Raji (cell line): ENCODE measurements around the gene MNX1.

ENCODE experiments used
- POLR2A ChIP-seq: IDR thresholded peaks from 2 replicates; pipeline ENCODE4 v1.6.1; 2011; ENCODE audit warnings: low read depth, low read length, control low read depth; ENCODE audit not compliant: insufficient read depth

The MNX1 gene

DNA sequence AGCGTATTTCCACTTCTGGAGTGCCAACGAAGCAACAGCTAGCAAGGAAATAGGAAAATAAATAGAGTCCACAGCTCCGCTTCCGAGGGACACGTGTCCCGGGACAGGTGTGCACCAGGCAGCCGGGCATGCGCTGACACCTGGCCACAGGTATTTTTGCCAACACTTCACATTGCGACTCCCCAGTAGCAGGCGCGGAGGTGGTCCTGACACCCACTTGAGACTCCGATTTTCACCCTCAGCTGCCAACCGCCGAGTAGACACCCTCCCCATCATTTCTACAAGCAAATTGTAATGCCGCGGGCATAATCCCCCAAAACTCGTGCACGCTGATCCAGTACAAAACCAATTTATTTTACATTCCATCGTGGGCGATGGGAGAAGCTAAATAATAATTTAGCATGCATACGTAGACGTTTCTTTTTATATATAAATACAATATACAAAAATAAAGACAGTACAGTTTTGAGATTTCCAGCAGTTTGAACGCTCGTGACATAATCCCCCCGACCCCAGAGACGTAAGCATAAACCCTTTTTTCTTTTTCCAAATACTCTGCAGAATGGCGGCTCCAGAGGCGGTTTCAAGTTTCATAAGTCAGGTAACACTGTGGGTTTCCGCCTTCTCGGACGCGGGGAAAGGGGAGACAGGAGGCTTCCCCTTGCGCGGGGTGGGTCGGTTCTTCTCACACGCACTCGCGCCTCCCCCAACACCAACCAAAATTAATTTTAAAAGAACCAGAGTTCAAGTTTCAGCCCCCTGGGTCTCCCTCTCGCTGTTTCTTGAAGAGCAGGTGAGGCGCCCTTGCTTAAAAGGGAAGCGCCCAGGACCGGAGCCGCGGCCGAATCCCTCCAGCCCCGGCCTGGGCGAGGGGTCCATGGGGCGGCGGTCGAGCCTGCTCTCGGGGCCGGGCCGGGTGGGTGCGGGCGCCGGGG, 5.7 kb downstream of the MNX1 start:
- TF ChIP-seq POLR2A, result no peak

DNA sequence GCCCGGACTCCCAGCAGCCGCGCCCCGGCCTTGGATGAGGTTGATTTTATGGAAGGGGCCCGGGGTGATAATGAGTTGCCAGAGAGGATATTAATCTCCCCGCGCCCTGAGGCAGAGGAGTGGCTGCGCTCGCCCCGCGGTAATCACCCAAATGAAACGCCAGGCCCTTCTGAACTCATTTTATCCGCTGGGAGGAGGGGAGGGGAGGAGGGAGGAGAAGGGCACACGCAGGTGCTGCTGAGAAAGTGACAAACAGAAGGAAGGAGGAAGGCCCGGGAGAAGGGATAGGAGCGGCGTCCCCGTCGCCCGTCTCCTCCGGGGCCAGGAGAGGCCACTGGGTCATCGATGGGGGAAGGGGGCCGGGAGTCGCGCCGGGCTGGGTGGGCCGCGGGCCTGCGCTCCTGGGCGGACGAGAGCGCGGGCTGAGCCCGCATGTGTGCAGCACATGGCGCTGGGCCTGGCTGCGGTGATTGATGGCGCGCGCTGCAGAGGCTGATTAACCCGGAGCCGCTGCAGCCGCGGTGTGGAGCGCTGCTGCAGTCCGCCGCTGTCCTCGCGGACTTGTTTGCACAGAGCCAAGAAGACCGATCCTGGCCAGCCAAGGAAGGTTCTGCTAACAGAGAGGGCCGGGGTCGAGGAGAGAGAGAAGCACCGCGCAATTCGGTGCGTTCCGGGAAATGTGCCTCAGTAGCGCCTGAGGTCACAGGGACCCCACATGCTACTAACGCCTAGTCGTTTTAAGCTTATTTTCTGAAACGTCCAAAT, 6.5 kb downstream of the MNX1 start:
- no peak for TF ChIP-seq POLR2A

DNA sequence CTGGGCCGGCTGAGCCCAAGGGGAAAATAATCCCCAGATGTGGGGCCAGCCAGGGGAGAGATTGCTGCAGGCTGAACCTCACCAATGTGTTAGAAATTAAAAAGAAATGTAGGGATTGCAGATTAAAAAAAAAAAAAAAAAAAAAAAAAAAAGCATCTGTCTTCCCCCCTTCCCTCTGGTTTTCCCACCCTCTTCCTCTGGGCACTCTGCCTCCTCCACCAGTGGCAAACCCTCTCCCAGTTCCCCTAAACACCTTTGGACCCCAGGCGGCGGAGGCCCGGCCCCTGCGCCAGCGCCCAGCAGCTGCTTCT, 7.1 kb downstream of the MNX1 start:
- TF ChIP-seq POLR2A, result no peak

DNA sequence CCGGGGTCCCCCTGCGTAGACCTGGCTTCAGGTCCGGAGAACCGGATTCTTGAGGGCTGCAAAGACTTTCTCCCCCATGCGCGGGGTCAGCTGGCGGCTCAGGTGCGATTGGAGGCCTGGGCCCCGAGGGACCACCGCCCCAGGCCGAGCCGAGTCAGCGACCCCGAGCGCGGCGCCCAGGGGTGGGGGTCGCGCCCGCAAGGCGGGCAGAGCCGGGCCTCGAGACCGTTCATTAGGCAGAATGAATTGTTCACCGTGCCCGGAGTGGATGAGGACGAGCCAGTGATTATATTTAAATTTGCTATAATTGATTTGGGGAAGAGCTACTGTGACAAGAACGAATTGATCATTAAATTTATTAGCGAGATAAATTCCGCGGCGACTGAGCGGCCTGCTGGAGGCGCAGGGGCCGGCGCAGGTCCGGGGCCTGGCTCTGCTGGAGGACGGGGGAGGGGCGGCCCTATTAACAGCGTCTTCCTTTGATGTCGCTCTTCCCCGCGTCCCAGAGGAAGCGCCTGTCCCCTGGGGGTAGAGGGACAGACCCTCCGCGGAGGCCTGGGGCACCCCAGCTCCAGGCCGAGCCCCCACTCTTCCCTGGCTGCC, 7.5 kb downstream of the MNX1 start:
- no peak for TF ChIP-seq POLR2A

DNA sequence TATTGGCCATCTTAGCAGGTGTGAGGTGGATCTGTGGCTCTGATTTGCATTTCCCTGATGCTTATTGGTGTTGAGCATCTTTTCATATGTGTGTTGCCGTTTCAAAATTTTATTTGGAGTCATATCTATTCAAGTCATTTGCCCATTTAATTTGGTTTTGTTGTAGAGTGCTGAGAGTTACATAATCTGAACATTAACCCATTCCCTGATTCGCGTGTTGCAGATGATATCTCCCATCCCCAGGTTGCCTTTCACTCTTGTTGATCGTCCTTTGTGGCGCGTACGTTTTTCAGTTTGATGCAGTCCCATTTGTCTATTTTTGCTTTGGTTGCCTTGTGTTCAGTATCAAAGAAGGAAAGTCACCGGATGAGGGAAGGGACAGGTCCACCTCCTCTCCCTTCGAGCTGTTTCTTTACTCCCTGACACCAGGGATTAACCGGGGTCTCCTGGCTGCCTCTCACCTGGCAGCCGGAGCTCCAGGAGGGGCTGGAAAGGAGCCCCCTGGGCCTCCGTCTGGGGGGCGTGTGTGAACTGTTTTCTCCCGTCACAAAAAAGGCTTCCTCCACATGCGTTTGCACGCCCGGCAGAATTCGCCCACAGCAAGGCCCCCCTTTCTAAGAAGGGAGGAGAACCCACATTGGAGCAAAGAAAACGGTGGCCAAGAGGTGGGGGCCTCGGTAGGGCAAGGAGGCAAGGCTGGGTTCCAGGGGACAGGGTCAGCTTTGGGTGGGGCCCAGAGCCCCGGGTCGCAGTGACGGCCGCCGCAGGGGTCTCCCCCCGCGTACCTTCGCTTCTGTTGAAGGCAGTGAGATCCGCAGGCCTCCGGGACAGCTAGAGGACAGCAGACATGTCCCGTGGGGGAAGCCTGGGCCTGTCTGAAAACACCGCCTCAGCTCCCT, 8.3 kb downstream of the MNX1 start:
- TF ChIP-seq POLR2A, result no peak

DNA sequence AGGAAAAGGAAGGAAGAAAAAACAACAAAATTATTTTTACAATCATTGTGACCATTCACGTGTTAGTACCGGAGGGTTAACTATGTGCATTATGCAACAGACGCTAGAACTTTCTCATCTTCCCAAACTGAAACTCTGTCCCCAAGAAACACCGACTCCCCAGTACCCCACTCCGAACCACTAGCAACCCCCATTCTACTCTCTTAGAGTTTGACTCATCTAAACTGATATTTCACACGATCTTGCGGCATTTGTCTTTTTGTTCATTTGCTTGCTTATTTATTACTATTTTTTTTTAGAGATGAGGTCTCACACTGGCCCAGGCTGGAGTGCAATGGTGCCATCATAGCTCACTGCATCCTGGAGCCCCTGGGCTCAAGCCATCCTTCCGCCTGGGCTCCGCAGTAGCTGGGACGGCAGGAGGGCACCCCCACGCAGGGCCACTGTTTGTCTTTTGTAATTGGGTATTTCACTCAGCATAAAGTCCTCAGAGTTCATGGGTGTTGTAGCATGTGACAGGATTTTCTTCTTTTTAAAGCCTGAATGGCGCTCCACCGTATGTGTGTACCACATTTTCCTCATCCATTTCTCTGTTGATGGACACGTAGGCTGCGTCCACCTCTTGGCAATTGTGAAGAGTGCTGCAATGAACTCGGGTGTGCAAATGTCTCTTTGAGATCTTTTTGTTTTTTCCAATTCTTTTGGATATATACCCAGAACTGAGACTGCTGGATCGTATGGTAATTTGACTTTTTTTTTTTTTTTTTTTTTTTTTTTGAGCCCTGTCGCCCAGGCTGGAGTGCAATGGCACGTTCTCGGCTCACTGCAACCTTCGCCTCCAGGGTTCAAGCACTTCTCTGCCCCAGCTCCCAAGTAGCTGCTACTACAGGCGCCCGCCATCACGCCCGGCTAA, 9.5 kb downstream of the MNX1 start:
- no peak for TF ChIP-seq POLR2A

DNA sequence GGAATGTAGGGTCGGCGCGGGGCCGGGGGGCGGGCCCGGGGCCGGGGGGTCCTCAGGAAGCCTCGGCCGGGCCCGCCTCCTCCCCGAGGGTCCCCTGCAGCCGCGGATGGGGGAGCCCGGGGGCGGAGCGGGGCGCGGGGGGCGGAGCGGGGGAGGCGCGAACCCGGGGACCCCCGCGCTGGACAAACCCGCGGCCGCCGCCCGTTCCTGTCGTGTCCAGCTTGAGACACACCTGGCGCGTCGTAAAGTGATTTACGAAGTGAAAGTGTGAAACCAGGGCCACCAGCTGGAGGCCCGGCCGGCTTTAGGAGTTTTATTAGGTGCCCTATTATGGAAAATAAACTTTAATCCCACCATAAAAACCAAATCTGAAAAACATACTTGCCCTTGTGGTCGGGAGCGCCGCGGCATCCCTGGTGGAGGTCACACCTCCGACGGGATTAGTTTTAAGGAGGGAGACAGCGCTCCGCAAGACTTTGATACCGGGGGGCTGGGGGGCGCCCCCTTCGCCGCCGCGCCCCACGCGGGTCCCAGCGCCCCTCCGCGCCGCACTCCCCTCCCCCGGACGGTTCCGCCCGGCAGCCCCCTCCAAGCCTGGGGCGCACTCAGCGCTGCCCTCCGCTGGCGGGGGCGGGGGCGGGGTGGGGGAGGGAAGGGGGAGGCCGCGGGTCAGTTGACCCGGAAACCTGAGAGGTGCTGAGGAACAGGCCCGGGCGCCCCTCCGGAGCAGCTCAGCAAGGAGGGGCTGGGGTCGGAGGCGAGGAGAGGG, 10.3 kb downstream of the MNX1 start:
- no peak for TF ChIP-seq POLR2A

DNA sequence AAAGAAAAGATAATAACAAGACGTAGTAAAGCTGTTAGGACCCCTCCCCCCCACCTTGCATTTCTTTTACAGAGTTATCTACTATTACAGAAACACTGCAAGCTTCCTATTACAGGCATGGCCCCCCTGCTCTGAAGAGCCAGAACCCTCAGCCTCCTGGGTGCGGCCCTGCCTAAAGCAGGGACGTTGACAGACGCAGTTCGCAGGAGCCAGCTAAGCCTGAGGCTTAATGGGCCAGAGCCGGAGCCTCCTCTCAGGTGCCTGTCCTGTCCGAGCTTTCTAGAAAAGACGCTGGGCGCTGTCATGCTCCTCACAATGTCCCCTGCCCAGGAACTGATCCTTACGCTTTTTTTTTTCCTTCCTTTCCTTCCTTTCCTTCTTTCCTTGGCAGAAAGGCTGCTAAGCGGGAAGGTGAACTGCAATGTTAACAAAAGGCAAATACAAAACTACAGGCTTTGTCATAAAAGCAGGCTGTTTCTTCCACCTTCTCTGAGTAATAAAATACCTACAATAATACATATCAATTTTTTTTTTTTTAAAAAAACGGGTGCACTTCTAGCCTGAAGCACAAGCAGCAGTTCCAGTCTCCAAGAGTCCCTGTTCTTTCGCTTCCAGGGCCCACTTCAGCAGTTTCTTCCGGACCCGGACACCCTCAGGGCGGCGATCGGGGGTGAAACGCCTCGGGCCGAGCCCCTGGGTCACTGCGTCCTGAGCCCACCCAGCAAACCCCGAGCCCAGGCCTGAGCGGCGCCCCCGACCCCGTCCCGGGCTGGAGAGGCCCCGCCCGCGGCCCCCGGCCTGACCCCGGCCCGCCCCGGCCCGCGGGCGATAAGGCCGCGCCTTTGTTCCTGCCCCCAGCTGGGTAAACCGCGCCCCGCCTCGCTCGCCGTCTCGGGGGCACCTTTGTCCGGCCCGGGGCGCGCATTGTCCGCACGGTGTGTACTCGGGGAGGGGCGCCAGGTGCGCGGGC, 11.2 kb downstream of the MNX1 start:
- TF ChIP-seq POLR2A, result no peak

DNA sequence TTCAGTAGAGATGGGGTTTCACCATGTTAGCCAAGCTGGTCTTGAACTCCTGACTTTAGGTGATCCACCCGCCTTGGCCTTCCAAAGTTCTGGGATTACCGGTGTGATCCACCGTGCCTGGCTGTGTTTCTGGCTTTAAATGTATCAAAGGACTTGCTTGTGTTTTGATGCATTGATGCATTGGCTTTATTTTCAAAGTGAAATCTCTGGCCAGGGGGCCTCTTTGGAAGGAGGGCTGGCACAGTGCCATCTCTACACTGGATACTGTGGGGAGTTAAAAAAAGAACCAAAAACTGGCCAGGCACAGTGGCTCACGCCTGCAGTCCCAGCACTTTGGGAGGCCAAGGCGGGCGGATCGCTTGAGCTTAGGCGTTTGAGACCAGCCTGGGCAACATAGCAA, 16.0 kb downstream of the MNX1 start:
- TF ChIP-seq POLR2A, result no peak

DNA sequence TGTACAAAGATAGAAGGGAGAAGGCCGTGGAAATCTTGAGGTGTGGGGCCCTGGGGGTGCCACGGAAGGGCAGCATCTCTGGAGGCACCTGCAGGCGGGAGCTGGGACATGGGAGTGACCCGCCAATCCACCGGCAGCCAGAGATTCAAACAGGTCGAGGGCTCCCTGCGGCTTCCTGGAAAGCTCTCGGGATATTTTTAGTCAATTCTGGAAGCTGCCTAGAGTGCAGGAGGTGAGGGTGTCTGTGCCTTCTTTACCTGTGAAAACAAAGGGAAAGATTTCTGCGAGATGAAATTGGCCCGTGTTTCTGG, 16.6 kb downstream of the MNX1 start:
- TF ChIP-seq POLR2A, result no peak

DNA sequence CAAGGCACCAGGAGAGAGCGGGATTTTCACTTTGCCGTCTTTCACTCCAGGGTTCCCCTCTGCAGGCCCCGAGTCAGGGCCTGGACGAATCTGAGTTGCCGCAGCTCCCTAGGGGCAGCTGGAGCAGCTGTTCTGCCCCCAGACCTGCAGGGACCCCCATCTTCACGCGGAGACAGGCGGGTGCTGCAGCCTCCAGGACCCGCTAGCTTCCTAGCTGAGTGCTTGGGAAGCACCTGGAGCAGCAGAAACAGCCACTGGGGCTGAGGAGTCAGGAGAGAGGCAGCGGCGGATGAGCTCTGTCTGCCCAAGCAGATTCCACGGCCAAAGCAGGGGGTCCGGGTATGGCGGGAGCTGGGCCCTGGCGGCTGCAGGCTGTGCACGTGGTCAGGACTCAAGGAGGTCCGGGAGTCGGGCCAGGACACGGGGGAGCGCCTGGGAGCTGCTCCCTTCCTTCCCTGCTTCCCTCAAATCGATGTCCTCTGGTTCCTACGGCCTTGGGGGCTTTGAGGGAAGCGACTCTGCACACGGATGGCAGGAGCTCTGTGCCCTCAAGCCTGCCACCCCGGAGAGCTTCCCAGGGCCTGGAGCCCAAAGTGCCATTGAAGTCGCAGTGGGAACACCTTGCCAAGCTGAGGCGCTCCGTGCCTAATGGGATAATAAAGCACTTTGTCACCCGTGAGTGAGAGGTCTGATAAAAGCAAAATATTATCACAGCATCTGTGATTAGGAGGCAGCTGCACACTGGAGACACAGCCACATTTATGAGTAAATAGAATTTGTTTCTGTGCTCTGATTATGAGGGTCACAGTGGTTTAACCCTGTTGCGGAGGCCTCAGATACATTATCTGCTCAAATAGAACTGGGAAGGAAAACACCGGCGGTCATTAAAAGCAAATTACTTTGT, 17.2 kb downstream of the MNX1 start:
- no peak for TF ChIP-seq POLR2A

DNA sequence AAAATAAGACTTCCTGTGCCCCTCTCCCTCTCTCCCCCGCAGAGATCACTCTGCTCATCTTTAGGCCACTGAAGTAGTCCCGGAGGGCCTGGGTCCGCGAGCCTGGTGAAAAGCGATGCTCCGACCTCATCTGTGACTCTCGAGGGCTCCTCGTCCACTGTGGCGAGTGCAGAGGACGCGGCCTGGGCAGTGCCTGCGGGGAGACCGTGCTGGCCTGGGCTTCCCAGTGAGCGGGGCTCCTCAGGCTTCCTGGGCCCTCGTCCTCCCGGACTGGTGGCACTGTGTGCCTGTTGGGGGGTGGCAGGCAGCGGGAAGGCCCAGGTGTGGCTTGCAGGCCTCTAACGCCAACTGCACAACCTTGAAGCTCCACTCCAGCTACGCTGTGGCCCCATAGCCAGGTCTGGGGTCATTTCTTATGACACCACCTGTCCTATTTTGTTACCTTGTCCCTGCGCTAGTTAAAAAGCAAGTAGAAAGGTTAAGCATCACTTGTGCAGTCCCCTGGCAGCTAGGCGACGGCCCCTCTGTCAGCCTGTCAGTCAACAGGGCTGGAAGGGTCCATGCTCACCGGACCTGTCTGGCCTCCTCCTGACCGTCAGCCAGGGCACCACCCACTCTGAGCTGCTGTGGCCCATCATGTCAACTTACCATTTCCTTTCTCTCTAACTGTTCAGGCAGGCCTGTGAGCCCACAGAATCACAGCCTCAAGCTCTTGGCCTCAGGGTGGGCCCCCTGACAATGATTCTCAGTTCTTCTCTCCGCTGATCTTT, 20.5 kb downstream of the MNX1 start:
- no peak for TF ChIP-seq POLR2A
